HG02763 (cell line): ENCODE measurements around the gene MCTP2.
A peak's percentile ranks its signal among the peaks of the same experiment; 100 is the strongest.

ENCODE experiments used
- ATAC-seq: cut with Tn5 transposase; IDR thresholded peaks from one replicate; pipeline ENCODE4 v1.9.1; 2021; ENCODE audit warnings: mild to moderate bottlenecking, moderate library complexity; ENCODE audit not compliant: unreplicated experiment

Gene MCTP2

GRCh38 chr15:94230883-94231722 lies at the start of gene MCTP2:
Gene MCTP2 (plus strand): TSS chr15:94231561. CDS start chr15:94298266, 66,705 bp downstream.
- peak; percentile 66 for ATAC-seq

GRCh38 chr15:94182883-94183282 lies 48.5 kb upstream of the MCTP2 start:
- ATAC-seq: no peak

GRCh38 chr15:94185547-94186236 lies 45.7 kb upstream of the MCTP2 start:
- no peak for ATAC-seq

- no peak for ATAC-seq
Observed at GRCh38 chr15:94186770-94187331, 44.5 kb upstream of the MCTP2 start.

- ATAC-seq: no peak
Observed at GRCh38 chr15:94193906-94194305, 37.5 kb upstream of the MCTP2 start.

- ATAC-seq: no peak
Observed at GRCh38 chr15:94196531-94196930, 34.8 kb upstream of the MCTP2 start.

- ATAC-seq: no peak
Observed at GRCh38 chr15:94198633-94199032, 32.7 kb upstream of the MCTP2 start.

GRCh38 chr15:94199725-94200124 lies 31.6 kb upstream of the MCTP2 start:
- ATAC-seq: no peak

- no peak for ATAC-seq
Observed at GRCh38 chr15:94203306-94203705, 28.1 kb upstream of the MCTP2 start.

GRCh38 chr15:94205366-94205765 lies 26.0 kb upstream of the MCTP2 start:
- no peak for ATAC-seq

GRCh38 chr15:94206463-94207167 lies 24.7 kb upstream of the MCTP2 start:
- ATAC-seq: no peak

- ATAC-seq: no peak
Observed at GRCh38 chr15:94212291-94212690, 19.1 kb upstream of the MCTP2 start.

- no peak for ATAC-seq
Observed at GRCh38 chr15:94225616-94226015, 5.7 kb upstream of the MCTP2 start.

GRCh38 chr15:94228611-94229010 lies 2.8 kb upstream of the MCTP2 start:
- no peak for ATAC-seq

GRCh38 chr15:94229591-94230369 lies 1.6 kb upstream of the MCTP2 start:
- peak; percentile 49 for ATAC-seq

- no peak for ATAC-seq
Observed at GRCh38 chr15:94230431-94230882, 904 bp upstream of the MCTP2 start.

GRCh38 chr15:94231723-94232468 lies 535 bp downstream of the MCTP2 start:
- peak; percentile 12 for ATAC-seq

GRCh38 chr15:94233441-94233840 lies 2.1 kb downstream of the MCTP2 start:
- ATAC-seq: no peak

GRCh38 chr15:94234300-94234699 lies 2.9 kb downstream of the MCTP2 start:
- ATAC-seq: no peak

GRCh38 chr15:94235041-94235440 lies 3.7 kb downstream of the MCTP2 start:
- ATAC-seq: no peak
